ENCODE data around the gene HELZ2. TPM values are rescaled to one million over a fixed set of nuclear protein-coding genes. Genes with fewer than 3 reads are reported as not detected.

The HELZ2 gene
- total and polyA plus RNA-seq, 2 donors from 2014 or later = 3.2 to 40.7 TPM

DNA sequence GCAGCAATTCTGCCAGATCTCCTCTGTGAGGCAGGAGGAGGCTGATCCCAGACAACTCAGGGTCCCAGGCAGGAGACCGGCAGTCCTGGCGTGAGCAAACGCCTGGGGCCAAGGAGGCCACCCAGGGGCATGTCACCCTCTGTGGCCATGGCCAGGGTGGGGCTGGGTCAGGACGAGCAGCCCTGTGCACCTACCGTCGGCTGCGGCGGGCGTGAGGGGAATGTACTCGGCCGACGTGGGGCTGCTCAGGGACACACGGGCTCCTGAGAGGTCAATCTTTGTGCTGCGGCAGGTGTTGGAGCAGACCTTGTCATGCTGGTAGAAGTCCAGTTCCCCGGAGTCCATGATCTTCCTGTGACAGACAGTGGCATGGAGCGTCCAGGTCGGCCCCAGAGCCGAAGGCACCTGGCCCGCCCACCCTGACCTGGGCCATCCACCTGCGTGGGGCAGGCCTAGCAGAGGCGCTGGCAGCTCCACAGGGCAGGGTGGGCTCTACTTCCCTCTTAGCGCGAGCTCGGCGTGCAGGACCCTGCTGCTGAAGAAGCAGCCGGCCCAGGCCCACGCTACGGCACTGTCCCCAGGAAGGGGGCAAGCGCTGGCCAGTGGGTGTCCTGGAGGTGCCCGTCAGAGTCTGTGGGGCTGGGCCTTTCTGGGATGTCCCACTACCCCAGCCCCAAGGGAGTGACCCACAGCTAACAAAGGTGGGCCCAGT is 21.5 kb upstream of the HELZ2 start:
- Histone ChIP-seq H3K4me3 (ENCODE audit: low read length in 3 of 3) (no peak overlapping the region), H3K9me3 (ENCODE audit: control insufficient read depth in 2 of 3, insufficient read depth in 1 of 3, low read length in 3 of 3) (no peaks in the 10 kb centered on the region), H3K4me1 (ENCODE audit: control insufficient read depth in 2 of 3, insufficient read depth in 2 of 3, low read depth in 1 of 3, low read length in 3 of 3) (no peaks in the 10 kb centered on the region), H3K36me3 (ENCODE audit: control insufficient read depth in 2 of 3, insufficient read depth in 3 of 3, low read length in 3 of 3) (peaks cover 0 to 33% (median 11%) of the 10 kb centered on the region in 3 donors), H3K27ac (ENCODE audit: low read depth in 2 of 2, low read length in 2 of 2) (no peak overlapping the region), H3K9ac (ENCODE audit: low read length in 3 of 3) (no peak overlapping the region), H3K27me3 (ENCODE audit: control insufficient read depth, insufficient read depth, low read length) (no peaks in the 10 kb centered on the region)
- DNase-seq = peak in 1 of 5 donors; percentile 71
- FAIRE-seq = no peak
- TF ChIP-seq, protein P1, sequence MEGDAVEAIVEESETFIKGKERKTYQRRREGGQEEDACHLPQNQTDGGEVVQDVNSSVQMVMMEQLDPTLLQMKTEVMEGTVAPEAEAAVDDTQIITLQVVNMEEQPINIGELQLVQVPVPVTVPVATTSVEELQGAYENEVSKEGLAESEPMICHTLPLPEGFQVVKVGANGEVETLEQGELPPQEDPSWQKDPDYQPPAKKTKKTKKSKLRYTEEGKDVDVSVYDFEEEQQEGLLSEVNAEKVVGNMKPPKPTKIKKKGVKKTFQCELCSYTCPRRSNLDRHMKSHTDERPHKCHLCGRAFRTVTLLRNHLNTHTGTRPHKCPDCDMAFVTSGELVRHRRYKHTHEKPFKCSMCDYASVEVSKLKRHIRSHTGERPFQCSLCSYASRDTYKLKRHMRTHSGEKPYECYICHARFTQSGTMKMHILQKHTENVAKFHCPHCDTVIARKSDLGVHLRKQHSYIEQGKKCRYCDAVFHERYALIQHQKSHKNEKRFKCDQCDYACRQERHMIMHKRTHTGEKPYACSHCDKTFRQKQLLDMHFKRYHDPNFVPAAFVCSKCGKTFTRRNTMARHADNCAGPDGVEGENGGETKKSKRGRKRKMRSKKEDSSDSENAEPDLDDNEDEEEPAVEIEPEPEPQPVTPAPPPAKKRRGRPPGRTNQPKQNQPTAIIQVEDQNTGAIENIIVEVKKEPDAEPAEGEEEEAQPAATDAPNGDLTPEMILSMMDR (IDR thresholded peaks at IDR 0.05; ENCODE audit: borderline replicate concordance, extremely low read depth, insufficient read depth) = no peak
- intact Hi-C loops (cut with DNase I) = no loop called here

DNA sequence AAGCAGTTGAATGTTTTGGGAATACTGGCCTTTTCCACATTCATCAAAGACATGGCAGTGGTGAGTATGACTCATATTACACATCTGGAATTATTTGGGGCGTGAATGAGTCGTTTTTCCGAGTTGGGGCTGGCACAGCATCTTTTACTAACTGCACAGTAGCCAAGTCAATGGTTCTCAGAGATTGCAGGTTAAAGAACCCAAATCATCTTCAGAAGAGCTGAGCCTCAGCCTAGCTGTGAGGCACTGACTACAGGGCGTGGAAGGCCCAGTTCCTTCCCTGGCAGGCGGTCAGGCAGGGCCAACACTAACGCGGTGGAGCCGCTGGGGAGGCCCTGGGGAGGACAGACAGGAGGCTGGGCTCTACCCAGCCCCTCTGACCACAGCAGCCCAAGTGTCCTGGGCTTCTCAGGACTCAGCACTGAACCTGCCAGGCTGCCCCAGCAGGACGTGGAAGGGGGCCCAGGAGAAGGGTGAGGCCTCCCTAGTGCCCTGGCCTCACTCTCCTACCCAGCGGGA is 20.1 kb upstream of the HELZ2 start:
- H3K9ac ChIP-seq (ENCODE audit: low read length in 3 of 3) = no peak overlapping the region
- peaks cover 0 to 31% (median 11%) of the 10 kb centered on the region in 3 donors for H3K36me3 ChIP-seq (ENCODE audit: control insufficient read depth in 2 of 3, insufficient read depth in 3 of 3, low read length in 3 of 3)
- H3K9me3 ChIP-seq (ENCODE audit: control insufficient read depth in 2 of 3, insufficient read depth in 1 of 3, low read length in 3 of 3) = no peaks in the 10 kb centered on the region
- no peak for FAIRE-seq
- H3K27me3 ChIP-seq (ENCODE audit: control insufficient read depth, insufficient read depth, low read length) = no peaks in the 10 kb centered on the region
- no peak overlapping the region for H3K27ac ChIP-seq (ENCODE audit: low read depth in 2 of 2, low read length in 2 of 2)
- intact Hi-C loops (cut with DNase I) = no loop called here
- no peaks in the 10 kb centered on the region for H3K4me1 ChIP-seq (ENCODE audit: control insufficient read depth in 2 of 3, insufficient read depth in 2 of 3, low read depth in 1 of 3, low read length in 3 of 3)
- H3K4me3 ChIP-seq (ENCODE audit: low read length in 3 of 3) = no peak overlapping the region
- peak in 1 of 5 donors; percentile 26 for DNase-seq
- TF ChIP-seq, protein P1 (IDR thresholded peaks at IDR 0.05; ENCODE audit: borderline replicate concordance, extremely low read depth, insufficient read depth) = no peak

GRCh38 chr20:63592661-63593060 is 18.6 kb upstream of the HELZ2 start:
- peaks cover 0 to 27% (median 10%) of the 10 kb centered on the region in 3 donors for H3K36me3 ChIP-seq (ENCODE audit: control insufficient read depth in 2 of 3, insufficient read depth in 3 of 3, low read length in 3 of 3)
- H3K4me3 ChIP-seq (ENCODE audit: low read length in 3 of 3) = no peak overlapping the region
- no peak overlapping the region for H3K27ac ChIP-seq (ENCODE audit: low read depth in 2 of 2, low read length in 2 of 2)
- FAIRE-seq (no peak), DNase-seq (peak in 1 of 5 donors; percentile 62)
- H3K9me3 ChIP-seq (ENCODE audit: control insufficient read depth in 2 of 3, insufficient read depth in 1 of 3, low read length in 3 of 3) = no peaks in the 10 kb centered on the region
- no peaks in the 10 kb centered on the region for H3K27me3 ChIP-seq (ENCODE audit: control insufficient read depth, insufficient read depth, low read length)
- H3K4me1 ChIP-seq (ENCODE audit: control insufficient read depth in 2 of 3, insufficient read depth in 2 of 3, low read depth in 1 of 3, low read length in 3 of 3) = no peaks in the 10 kb centered on the region
- H3K9ac ChIP-seq (ENCODE audit: low read length in 3 of 3) = no peak overlapping the region
- TF ChIP-seq, protein P1 (IDR thresholded peaks at IDR 0.05; ENCODE audit: borderline replicate concordance, extremely low read depth, insufficient read depth) = no peak
- intact Hi-C loops (cut with DNase I) = no loop called here
